Activated naive CD4-positive, alpha-beta T cell treated with anti-CD3 and anti-CD28 coated beads for 36 hours (primary cell): ENCODE measurements around the gene TARBP2. TPM values are rescaled to one million over a fixed set of nuclear protein-coding genes. Genes with fewer than 3 reads are reported as not detected.

Experiments
- CTCF ChIA-PET: fragments of 350-600 bp; sonication (Branson Sonifier 250); formaldehyde crosslinking; loops from one replicate; lab custom pipeline; 2021; ENCODE audit warnings: antibody characterized with exemption; lab: Charles Lee
- DNase-seq: peaks from one replicate; pipeline ENCODE4 v3.0.0-alpha.2; 2020
- H3K27ac Mint-ChIP-seq: one replicate; pipeline ENCODE4 v1.8.0; 2021; ENCODE audit warnings: mild to moderate bottlenecking, mixed read lengths
- H3K27me3 Mint-ChIP-seq: one replicate; pipeline ENCODE4 v1.8.0; 2021; ENCODE audit warnings: low read depth, mixed read lengths
- H3K36me3 Mint-ChIP-seq: one replicate; pipeline ENCODE4 v1.8.0; 2021; ENCODE audit warnings: low read depth, mixed read lengths
- H3K4me1 Mint-ChIP-seq: one replicate; pipeline ENCODE4 v1.8.0; 2021; ENCODE audit warnings: low read depth, mixed read lengths
- H3K4me3 Mint-ChIP-seq: one replicate; pipeline ENCODE4 v1.8.0; 2021; ENCODE audit warnings: mild to moderate bottlenecking, moderate library complexity, mixed read lengths
- H3K9me3 Mint-ChIP-seq: one replicate; pipeline ENCODE4 v1.8.0; 2021; ENCODE audit warnings: mixed read lengths
- intact Hi-C: fragments of 100-400 bp; cut with micrococcal nuclease; formaldehyde crosslinking; loops from one replicate; pipeline ENCODE4 v1.15.1; 2023
- total RNA-seq, 2 experiments: library from RNA; stranded (reverse); gene quantifications; one replicate each; pipeline ENCODE4 v1.2.3, GENCODE V29; 2021

TARBP2 gene
- total RNA-seq, 2 experiments from 2014 or later, result 25.0 to 26.8 TPM

GRCh38 chr12:53552361-53553327 lies 51.6 kb downstream of the TARBP2 start:
- Mint-ChIP-seq H3K4me3 (no peak overlapping the region), H3K4me1 (peaks cover 8% of the 10 kb centered on the region), H3K27me3 (no peaks in the 10 kb centered on the region), H3K27ac (no peak overlapping the region), H3K9me3 (no peaks in the 10 kb centered on the region), H3K36me3 (peaks cover 6% of the 10 kb centered on the region)
- DNase-seq, result no peak
- intact Hi-C loops, result no loop called here
- CTCF ChIA-PET, result interaction anchor here (0.6 to 1.2 kb wide), 4 partner anchors 9 to 67 kb away, joined by 3 to 6 read pairs (median 3); no protein-coding TSS in a partner anchor

Other genes with a start within 250 kb of the TARBP2 start
- 10 to 100 TPM; 53.3 to 54.2 TPM for gene ESPL1, start 233.0 kb upstream of the TARBP2 start, total RNA-seq
- gene PFDN5, start 205.7 kb upstream of the TARBP2 start, total RNA-seq, result 100 to 1,000 TPM; 376 to 383 TPM
- 10 to 100 TPM; 59.6 to 68.4 TPM for gene MYG1, start 201.6 kb upstream of the TARBP2 start, total RNA-seq
- 10 to 100 TPM; 81.0 to 83.4 TPM for gene AAAS, start 179.7 kb upstream of the TARBP2 start, total RNA-seq
- not detected for gene SP7, start 164.9 kb upstream of the TARBP2 start, total RNA-seq
- 10 to 100 TPM; 87.6 to 91.9 TPM for gene SP1, start 121.1 kb upstream of the TARBP2 start, total RNA-seq
- not detected for gene AMHR2, start 77.4 kb upstream of the TARBP2 start, total RNA-seq
- 100 to 1,000 TPM; 207 to 216 TPM for gene PRR13, start 59.5 kb upstream of the TARBP2 start, total RNA-seq
- gene PCBP2, start 49.2 kb upstream of the TARBP2 start, total RNA-seq, result 1,000 to 10,000 TPM; 1,085 to 1,132 TPM
- gene MAP3K12, start 1.8 kb upstream of the TARBP2 start, total RNA-seq, result 1 to 10 TPM; 6.0 to 8.2 TPM
- gene NPFF, start 6.2 kb downstream of the TARBP2 start, total RNA-seq, result not detected
- 10 to 100 TPM; 19.7 to 19.8 TPM for gene ATF7, start 125.1 kb downstream of the TARBP2 start, total RNA-seq
- 100 to 1,000 TPM; 443 to 466 TPM for gene ATP5MC2, start 174.8 kb downstream of the TARBP2 start, total RNA-seq
- gene CALCOCO1, start 226.2 kb downstream of the TARBP2 start, total RNA-seq, result 1 to 10 TPM; 8.1 to 8.3 TPM